ENCODE measurements around the gene FYN.
A peak's percentile ranks its signal among the peaks of the same experiment; 100 is the strongest.
"Not testable (repeated sequence)": the region's sequence is repeated elsewhere in the genome, so short reads cannot be mapped to it uniquely, and the experiment has no call there.

The FYN gene

GRCh38 chr6:111873178-111874024, at the start of gene FYN:
TSS of gene FYN (minus strand) at chr6:111873452. CDS start at chr6:111720051, 153,401 bp downstream.
- peak; percentile 98 for DNase-seq

GRCh38 chr6:111922454-111923297, 49.4 kb upstream of the FYN start:
- DNase-seq: no peak

- no peak for DNase-seq
These were observed 47.9 kb upstream of the FYN start for GRCh38 chr6:111921103-111921502.

- no peak for DNase-seq
These were observed 47.3 kb upstream of the FYN start for GRCh38 chr6:111920578-111920977.

- no peak for DNase-seq
These were observed 45.6 kb upstream of the FYN start for GRCh38 chr6:111918825-111919224.

- DNase-seq: no peak
These were observed 43.5 kb upstream of the FYN start for GRCh38 chr6:111916747-111917146.

GRCh38 chr6:111914617-111915016, 41.4 kb upstream of the FYN start:
- no peak for DNase-seq

- no peak for DNase-seq
These were observed 39.7 kb upstream of the FYN start for GRCh38 chr6:111912904-111913303.

- DNase-seq: no peak
These were observed 38.2 kb upstream of the FYN start for GRCh38 chr6:111911428-111911827.

- no peak for DNase-seq
These were observed 36.0 kb upstream of the FYN start for GRCh38 chr6:111909238-111909637.

- not testable (repeated sequence) for DNase-seq
These were observed 35.1 kb upstream of the FYN start for GRCh38 chr6:111908365-111908764.

- DNase-seq: no peak
These were observed 27.5 kb upstream of the FYN start for GRCh38 chr6:111900735-111901134.

- no peak for DNase-seq
These were observed 26.3 kb upstream of the FYN start for GRCh38 chr6:111899531-111899930.

- DNase-seq: no peak
These were observed 25.2 kb upstream of the FYN start for GRCh38 chr6:111898452-111898851.

GRCh38 chr6:111894951-111895350, 21.7 kb upstream of the FYN start:
- no peak for DNase-seq

- DNase-seq: no peak
These were observed 21.0 kb upstream of the FYN start for GRCh38 chr6:111894272-111894671.

GRCh38 chr6:111892431-111892830, 19.2 kb upstream of the FYN start:
- no peak for DNase-seq

- no peak for DNase-seq
These were observed 17.7 kb upstream of the FYN start for GRCh38 chr6:111890988-111891387.

- DNase-seq: no peak
These were observed 15.9 kb upstream of the FYN start for GRCh38 chr6:111888928-111889695.

GRCh38 chr6:111886793-111887192, 13.5 kb upstream of the FYN start:
- not testable (repeated sequence) for DNase-seq

GRCh38 chr6:111885373-111886027, 12.2 kb upstream of the FYN start:
- DNase-seq: no peak

- DNase-seq: no peak
These were observed 10.8 kb upstream of the FYN start for GRCh38 chr6:111884068-111884467.
